Kidney (tissue), 14 donors: ENCODE data around the gene THPO. TPM values are rescaled to one million over a fixed set of nuclear protein-coding genes. Genes with fewer than 3 reads are reported as not detected.

ENCODE experiments used
- DNase-seq, 5 donors: peaks; one replicate each; pipeline ENCODE4 v3.0.0-alpha.2; 2013 to 2020
- FAIRE-seq: peaks from 2 replicates; lab custom pipeline; 2012; peaks lifted over from hg19 to GRCh38; lab: Jason Lieb, UNC
- H3K27ac ChIP-seq, 2 donors: one replicate each; pipeline ENCODE4 v1.7.0; 2013; ENCODE audit warnings: low read depth in 2 of 2, low read length in 2 of 2, inconsistent platforms in 1 of 2
- H3K27me3 ChIP-seq: one replicate; pipeline ENCODE4 v1.7.1; 2013; ENCODE audit warnings: low read length, inconsistent platforms; ENCODE audit not compliant: control insufficient read depth, insufficient read depth
- H3K36me3 ChIP-seq, 3 donors: one replicate each; pipeline versions ENCODE4 v1.7.0 to v1.7.1; 2013; ENCODE audit warnings: low read length in 3 of 3, control low read depth in 1 of 3, inconsistent platforms in 1 of 3; ENCODE audit not compliant: insufficient read depth in 3 of 3, control insufficient read depth in 2 of 3
- H3K4me1 ChIP-seq, 3 donors: one replicate each; pipeline versions ENCODE4 v1.7.0 to v1.7.1; 2013; ENCODE audit warnings: low read length in 3 of 3, inconsistent platforms in 1 of 3, low read depth in 1 of 3; ENCODE audit not compliant: control insufficient read depth in 2 of 3, insufficient read depth in 2 of 3
- H3K4me3 ChIP-seq, 3 donors: one replicate each; pipeline versions ENCODE4 v1.7.0 to v1.8.1; 2013; ENCODE audit warnings: low read length in 3 of 3, control low read depth in 1 of 3, inconsistent platforms in 1 of 3
- H3K9ac ChIP-seq, 3 donors: one replicate each; pipeline versions ENCODE4 v1.7.0 to v1.7.1; 2013; ENCODE audit warnings: low read length in 3 of 3, control low read depth in 1 of 3, inconsistent platforms in 1 of 3
- H3K9me3 ChIP-seq, 3 donors: one replicate each; pipeline versions ENCODE4 v1.7.0 to v1.7.1; 2013; ENCODE audit warnings: low read length in 3 of 3, control low read depth in 1 of 3, inconsistent platforms in 1 of 3; ENCODE audit not compliant: control insufficient read depth in 2 of 3, insufficient read depth in 1 of 3
- CTCF ChIP-seq: IDR thresholded peaks from 3 replicates; pipeline ENCODE4 v1.5.1; 2012; ENCODE audit warnings: mild to moderate bottlenecking, moderate library complexity, borderline replicate concordance; ENCODE audit not compliant: insufficient read depth; ENCODE audit errors: extremely low read depth
- intact Hi-C: fragments of 100-400 bp; cut with DNase I; formaldehyde crosslinking; loops from one replicate; pipeline ENCODE4 v1.11.1; 2022
- polyA plus RNA-seq: library from polyadenylated mRNA; stranded (reverse); fragments of 350-450 nt; fragmentation: Illumina TruSeq; extraction: RNeasy Lipid Tissue Mini Kit (QIAGEN cat#74804); gene quantifications from one replicate; pipeline ENCODE4 v1.2.3, GENCODE V29; 2014; ENCODE audit warnings: low read depth, low replicate concordance; ENCODE audit not compliant: insufficient read depth
- total RNA-seq: library from RNA; stranded (reverse); fragmentation: NEBNext Ultra II Directional; extraction: Animal tissue kit (Norgen Biotek cat#: 25700); gene quantifications from one replicate; pipeline ENCODE4 v1.2.1, GENCODE V29; 2021
- donor health status: control.
- donor health status: control.
- donor health status: control.
- donor health status: control.
- donor health status: control.
- donor health status: DM: yes; HTN: yes; CAD: no.
- donor health status: Normal renal cell carcinoma (clear cell type).

Gene THPO
- total and polyA plus RNA-seq, 2 donors from 2014 or later: 0.85 to 5.7 TPM

GRCh38 chr3:184391266-184391665 lies 13.3 kb upstream of the THPO start:
- intact Hi-C loops: no loop called here
- Histone ChIP-seq H3K27ac (no peak overlapping the region), H3K9me3 (no peaks in the 10 kb centered on the region), H3K27me3 (no peaks in the 10 kb centered on the region), H3K36me3 (no peaks in the 10 kb centered on the region), H3K4me3 (no peak overlapping the region), H3K4me1 (no peaks in the 10 kb centered on the region), H3K9ac (no peak overlapping the region)
- no peak for FAIRE-seq
- no peak for TF ChIP-seq CTCF
- DNase-seq: no peak

GRCh38 chr3:184389935-184390528 lies 12.0 kb upstream of the THPO start:
- DNase-seq (no peak), FAIRE-seq (no peak)
- H3K27me3 ChIP-seq: no peaks in the 10 kb centered on the region
- H3K4me1 ChIP-seq: no peaks in the 10 kb centered on the region
- H3K4me3 ChIP-seq: no peak overlapping the region
- intact Hi-C loops: no loop called here
- no peaks in the 10 kb centered on the region for H3K9me3 ChIP-seq
- no peak overlapping the region for H3K9ac ChIP-seq
- H3K36me3 ChIP-seq: no peaks in the 10 kb centered on the region
- no peak overlapping the region for H3K27ac ChIP-seq
- TF ChIP-seq CTCF: no peak

- no peak for TF ChIP-seq CTCF
- H3K9ac ChIP-seq: no peak overlapping the region
- no peaks in the 10 kb centered on the region for H3K9me3 ChIP-seq
- intact Hi-C loops: no loop called here
- no peaks in the 10 kb centered on the region for H3K4me1 ChIP-seq
- H3K4me3 ChIP-seq: no peak overlapping the region
- no peaks in the 10 kb centered on the region for H3K27me3 ChIP-seq
- DNase-seq: no peak
- no peak overlapping the region for H3K27ac ChIP-seq
- no peak for FAIRE-seq
- no peaks in the 10 kb centered on the region for H3K36me3 ChIP-seq
Measured at GRCh38 chr3:184389384-184389783, 11.4 kb upstream of the THPO start.

- TF ChIP-seq CTCF: no peak
- no peaks in the 10 kb centered on the region for H3K36me3 ChIP-seq
- H3K9me3 ChIP-seq: no peaks in the 10 kb centered on the region
- H3K27ac ChIP-seq: no peak overlapping the region
- H3K4me1 ChIP-seq: no peaks in the 10 kb centered on the region
- H3K27me3 ChIP-seq: no peaks in the 10 kb centered on the region
- H3K9ac ChIP-seq: no peak overlapping the region
- no peak overlapping the region for H3K4me3 ChIP-seq
- FAIRE-seq (no peak), DNase-seq (no peak)
- intact Hi-C loops: no loop called here
Measured at GRCh38 chr3:184388936-184389230, 10.9 kb upstream of the THPO start.
